Measurements from ENCODE around the gene PID1.

PID1 gene

DNA sequence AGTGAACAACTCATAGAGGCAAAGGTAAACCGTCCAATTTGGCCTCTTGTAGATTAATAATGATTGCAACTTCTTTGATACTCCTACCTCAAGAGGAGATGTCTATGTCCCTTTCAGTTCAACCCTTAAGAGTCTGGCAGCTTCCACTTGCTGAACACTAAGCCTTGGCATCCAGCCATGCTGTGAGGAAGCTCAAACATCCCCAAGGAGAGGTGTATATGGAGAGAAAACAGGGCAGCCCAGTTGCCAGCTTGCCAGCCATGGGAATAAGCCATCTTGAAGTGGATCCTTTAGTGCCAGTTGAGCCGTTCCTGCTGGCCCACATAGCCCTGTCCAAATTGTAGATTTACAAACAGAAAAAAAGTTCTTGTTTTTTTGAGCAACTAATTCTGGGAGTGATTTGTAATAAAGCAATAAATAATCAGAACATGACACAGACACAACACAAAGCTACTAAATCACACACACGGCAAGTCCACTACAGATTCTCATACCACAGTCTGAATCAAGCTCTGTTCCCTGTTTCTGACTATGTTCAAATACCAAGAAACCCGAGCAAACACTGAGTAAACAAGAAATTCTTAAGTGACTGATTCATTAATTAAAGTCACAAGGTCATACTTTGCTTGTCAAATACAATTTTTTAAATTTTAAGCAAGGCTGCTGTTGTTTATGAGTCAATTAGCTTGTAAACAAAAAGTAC is 96.1 kb downstream of the PID1 start:
- in situ Hi-C loops (cut with HindIII; ENCODE audit: low pct_ligation_motif_present, low sequenced_read_pairs): no loop called here
- TF ChIP-seq, protein P1, sequence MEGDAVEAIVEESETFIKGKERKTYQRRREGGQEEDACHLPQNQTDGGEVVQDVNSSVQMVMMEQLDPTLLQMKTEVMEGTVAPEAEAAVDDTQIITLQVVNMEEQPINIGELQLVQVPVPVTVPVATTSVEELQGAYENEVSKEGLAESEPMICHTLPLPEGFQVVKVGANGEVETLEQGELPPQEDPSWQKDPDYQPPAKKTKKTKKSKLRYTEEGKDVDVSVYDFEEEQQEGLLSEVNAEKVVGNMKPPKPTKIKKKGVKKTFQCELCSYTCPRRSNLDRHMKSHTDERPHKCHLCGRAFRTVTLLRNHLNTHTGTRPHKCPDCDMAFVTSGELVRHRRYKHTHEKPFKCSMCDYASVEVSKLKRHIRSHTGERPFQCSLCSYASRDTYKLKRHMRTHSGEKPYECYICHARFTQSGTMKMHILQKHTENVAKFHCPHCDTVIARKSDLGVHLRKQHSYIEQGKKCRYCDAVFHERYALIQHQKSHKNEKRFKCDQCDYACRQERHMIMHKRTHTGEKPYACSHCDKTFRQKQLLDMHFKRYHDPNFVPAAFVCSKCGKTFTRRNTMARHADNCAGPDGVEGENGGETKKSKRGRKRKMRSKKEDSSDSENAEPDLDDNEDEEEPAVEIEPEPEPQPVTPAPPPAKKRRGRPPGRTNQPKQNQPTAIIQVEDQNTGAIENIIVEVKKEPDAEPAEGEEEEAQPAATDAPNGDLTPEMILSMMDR (IDR thresholded peaks at IDR 0.05; ENCODE audit: low read depth, low read length, missing control alignments): no peak
- no peaks in the 10 kb centered on the region for H3K36me3 ChIP-seq (replicated peaks)
- H3K27me3 ChIP-seq (replicated peaks): no peaks in the 10 kb centered on the region
- H3K4me3 ChIP-seq (ENCODE audit: low read depth, low read length): no peak overlapping the region
- DNase-seq: no peak
- H3K27ac ChIP-seq: no peak overlapping the region

DNA sequence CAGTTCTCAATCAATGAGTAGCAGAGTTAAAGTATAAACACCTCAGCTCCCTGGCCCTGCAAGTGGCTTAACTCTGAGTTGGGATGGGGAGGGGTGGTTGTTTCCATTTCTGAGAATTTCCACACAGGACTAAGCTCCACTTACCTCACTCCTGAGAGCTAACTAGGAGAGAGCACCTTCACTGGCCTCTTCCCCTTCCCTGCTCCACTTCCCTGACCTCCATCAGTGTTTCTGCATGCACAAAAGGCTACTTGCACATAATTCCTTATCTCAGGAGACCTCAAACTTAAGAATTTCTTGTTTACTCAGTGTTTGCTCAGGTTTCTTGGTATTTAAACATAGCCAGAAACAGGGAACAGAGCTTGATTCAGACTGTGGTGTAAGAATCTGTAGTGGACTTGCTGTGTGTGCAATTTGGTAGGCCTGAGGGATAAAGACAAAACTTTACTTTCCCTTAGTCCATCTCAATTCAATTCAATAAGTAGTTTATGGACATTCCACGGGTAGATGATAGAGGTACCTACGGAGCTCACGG is 97.2 kb downstream of the PID1 start:
- Histone ChIP-seq H3K27me3 (replicated peaks) (no peaks in the 10 kb centered on the region), H3K36me3 (replicated peaks) (no peaks in the 10 kb centered on the region), H3K27ac (no peak overlapping the region), H3K4me3 (ENCODE audit: low read depth, low read length) (no peak overlapping the region)
- DNase-seq: no peak
- TF ChIP-seq, protein P1 (IDR thresholded peaks at IDR 0.05; ENCODE audit: low read depth, low read length, missing control alignments): no peak
- in situ Hi-C loops (cut with HindIII; ENCODE audit: low pct_ligation_motif_present, low sequenced_read_pairs): no loop called here

DNA sequence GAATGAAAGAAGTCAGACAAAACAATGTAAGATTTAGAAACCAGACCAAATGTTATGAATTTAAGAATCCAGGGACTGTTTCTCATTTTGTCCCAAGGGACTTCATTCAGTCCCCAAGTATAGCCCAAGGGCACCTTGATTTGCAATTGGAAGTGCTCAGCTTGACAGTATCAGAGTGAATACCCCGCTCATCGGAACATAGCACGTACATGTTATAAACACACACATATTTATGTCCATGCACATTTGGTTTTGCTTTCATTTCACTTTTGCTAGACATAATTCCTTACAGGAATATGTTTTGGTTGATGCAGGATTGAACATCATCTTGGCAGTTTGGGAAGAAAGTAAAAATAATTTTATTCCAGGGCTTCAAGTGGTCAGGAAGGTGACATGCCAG is 100.2 kb downstream of the PID1 start:
- in situ Hi-C loops (cut with HindIII; ENCODE audit: low pct_ligation_motif_present, low sequenced_read_pairs): no loop called here
- no peaks in the 10 kb centered on the region for H3K36me3 ChIP-seq (replicated peaks)
- DNase-seq: no peak
- TF ChIP-seq, protein P1 (IDR thresholded peaks at IDR 0.05; ENCODE audit: low read depth, low read length, missing control alignments): no peak
- no peak overlapping the region for H3K27ac ChIP-seq
- H3K4me3 ChIP-seq (ENCODE audit: low read depth, low read length): no peak overlapping the region
- H3K27me3 ChIP-seq (replicated peaks): no peaks in the 10 kb centered on the region

DNA sequence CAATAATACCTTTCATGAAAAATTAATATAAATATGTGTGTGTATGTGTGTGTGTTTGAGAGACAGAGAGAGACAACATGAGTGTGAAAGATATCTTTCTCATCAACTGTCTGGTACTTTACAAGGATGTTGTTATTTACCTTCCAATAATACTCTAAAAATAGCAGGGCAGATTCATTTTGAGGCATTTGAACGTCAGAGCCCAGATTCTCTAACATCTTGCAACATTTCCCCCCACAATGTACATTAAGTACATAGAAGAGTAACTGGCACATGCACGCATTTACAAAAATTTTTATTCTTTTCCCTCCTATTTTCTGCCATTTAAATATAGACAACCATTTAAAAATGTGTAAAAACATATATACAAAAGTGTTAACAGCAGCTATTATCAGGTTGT is 100.9 kb downstream of the PID1 start:
- no peaks in the 10 kb centered on the region for H3K36me3 ChIP-seq (replicated peaks)
- H3K27me3 ChIP-seq (replicated peaks): no peaks in the 10 kb centered on the region
- no peak for DNase-seq
- no peak overlapping the region for H3K27ac ChIP-seq
- no peak overlapping the region for H3K4me3 ChIP-seq (ENCODE audit: low read depth, low read length)
- TF ChIP-seq, protein P1 (IDR thresholded peaks at IDR 0.05; ENCODE audit: low read depth, low read length, missing control alignments): no peak
- in situ Hi-C loops (cut with HindIII; ENCODE audit: low pct_ligation_motif_present, low sequenced_read_pairs): no loop called here

DNA sequence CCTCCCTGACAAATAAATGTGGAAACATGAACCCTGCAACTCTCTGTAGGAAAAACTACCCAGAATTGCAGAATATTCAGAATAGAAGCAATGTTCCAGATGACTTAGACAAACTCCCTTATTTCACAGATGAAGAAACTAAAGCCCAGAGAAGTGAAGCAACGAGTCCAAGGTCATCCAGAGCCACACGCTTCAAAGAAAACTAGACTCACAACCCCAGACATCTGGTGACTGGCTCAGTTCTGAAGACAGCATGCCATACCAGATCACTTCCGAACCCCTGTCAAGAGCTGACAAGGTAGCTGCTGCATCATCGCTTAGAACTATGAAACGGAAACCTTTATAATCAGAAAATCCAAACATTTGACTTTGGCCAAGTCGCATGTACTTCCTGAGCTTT is 101.3 kb downstream of the PID1 start:
- H3K27me3 ChIP-seq (replicated peaks): no peaks in the 10 kb centered on the region
- TF ChIP-seq, protein P1 (IDR thresholded peaks at IDR 0.05; ENCODE audit: low read depth, low read length, missing control alignments): no peak
- in situ Hi-C loops (cut with HindIII; ENCODE audit: low pct_ligation_motif_present, low sequenced_read_pairs): no loop called here
- H3K36me3 ChIP-seq (replicated peaks): no peaks in the 10 kb centered on the region
- H3K27ac ChIP-seq: no peak overlapping the region
- DNase-seq: peak; percentile 5
- H3K4me3 ChIP-seq (ENCODE audit: low read depth, low read length): no peak overlapping the region
